Activated naive CD4-positive, alpha-beta T cell treated with anti-CD3 and anti-CD28 coated beads, Interleukin-2, amount 10 ng/mL, durations not matched to agents 7 days and 5 days (primary cell): Measurements from ENCODE around the gene HMGCR.

Source experiments
- CTCF ChIA-PET: fragments of 350-600 bp; sonication (Branson Sonifier 250); formaldehyde crosslinking; loops from one replicate; lab custom pipeline; 2021; ENCODE audit warnings: antibody characterized with exemption; lab: Charles Lee
- DNase-seq: peaks from one replicate; pipeline ENCODE4 v3.0.0-alpha.2; 2020
- H3K27ac Mint-ChIP-seq: one replicate; pipeline ENCODE4 v1.8.0; 2021; ENCODE audit warnings: mild to moderate bottlenecking, moderate library complexity, mixed read lengths
- H3K27me3 Mint-ChIP-seq: one replicate; pipeline ENCODE4 v1.8.0; 2021; ENCODE audit warnings: mild to moderate bottlenecking, mixed read lengths
- H3K36me3 Mint-ChIP-seq: one replicate; pipeline ENCODE4 v1.8.0; 2021; ENCODE audit warnings: mixed read lengths
- H3K4me1 Mint-ChIP-seq: one replicate; pipeline ENCODE4 v1.8.0; 2021; ENCODE audit warnings: mixed read lengths
- H3K4me3 Mint-ChIP-seq: one replicate; pipeline ENCODE4 v1.8.0; 2021; ENCODE audit warnings: mild to moderate bottlenecking, moderate library complexity, mixed read lengths
- H3K9me3 Mint-ChIP-seq: one replicate; pipeline ENCODE4 v1.8.0; 2021; ENCODE audit warnings: mixed read lengths

Gene HMGCR

GRCh38 chr5:75374394-75374814 is 37.4 kb downstream of the HMGCR start:
- CTCF ChIA-PET = no interaction called here
- DNase-seq = no peak
- peaks cover 11% of the 10 kb centered on the region for H3K36me3 Mint-ChIP-seq
- no peak overlapping the region for H3K4me3 Mint-ChIP-seq
- H3K27ac Mint-ChIP-seq = no peak overlapping the region
- H3K9me3 Mint-ChIP-seq = no peaks in the 10 kb centered on the region
- no peaks in the 10 kb centered on the region for H3K4me1 Mint-ChIP-seq
- no peaks in the 10 kb centered on the region for H3K27me3 Mint-ChIP-seq

GRCh38 chr5:75375414-75375813 is 38.4 kb downstream of the HMGCR start:
- no peaks in the 10 kb centered on the region for H3K27me3 Mint-ChIP-seq
- no peaks in the 10 kb centered on the region for H3K4me1 Mint-ChIP-seq
- DNase-seq = no peak
- no peaks in the 10 kb centered on the region for H3K9me3 Mint-ChIP-seq
- CTCF ChIA-PET = no interaction called here
- no peak overlapping the region for H3K4me3 Mint-ChIP-seq
- peaks cover 11% of the 10 kb centered on the region for H3K36me3 Mint-ChIP-seq
- no peak overlapping the region for H3K27ac Mint-ChIP-seq

GRCh38 chr5:75380099-75380498 is 43.1 kb downstream of the HMGCR start:
- no peak for DNase-seq
- Mint-ChIP-seq H3K36me3 (peaks cover 12% of the 10 kb centered on the region), H3K27me3 (no peaks in the 10 kb centered on the region), H3K4me1 (peaks cover 3% of the 10 kb centered on the region), H3K4me3 (no peak overlapping the region), H3K9me3 (no peaks in the 10 kb centered on the region), H3K27ac (no peak overlapping the region)
- CTCF ChIA-PET = interaction anchor here (0.7 kb wide), 1 partner anchor 1497 kb away, joined by 3 read pairs; no protein-coding TSS in a partner anchor

- Mint-ChIP-seq H3K27ac (no peak overlapping the region), H3K36me3 (peaks cover 12% of the 10 kb centered on the region), H3K4me3 (no peak overlapping the region), H3K9me3 (no peaks in the 10 kb centered on the region), H3K4me1 (peaks cover 3% of the 10 kb centered on the region), H3K27me3 (no peaks in the 10 kb centered on the region)
- no peak for DNase-seq
- CTCF ChIA-PET = interaction anchor here (0.8 kb wide), 1 partner anchor 299 kb away, joined by 3 read pairs; no protein-coding TSS in a partner anchor
Observed at GRCh38 chr5:75381456-75381855, 44.4 kb downstream of the HMGCR start.

- no peak for DNase-seq
- Mint-ChIP-seq H3K9me3 (no peaks in the 10 kb centered on the region), H3K36me3 (peaks cover 18% of the 10 kb centered on the region), H3K27me3 (no peaks in the 10 kb centered on the region), H3K4me1 (peaks cover 3% of the 10 kb centered on the region), H3K27ac (no peak overlapping the region), H3K4me3 (no peak overlapping the region)
- CTCF ChIA-PET = no interaction called here
Observed at GRCh38 chr5:75384218-75384617, 47.2 kb downstream of the HMGCR start.

- H3K9me3 Mint-ChIP-seq = no peaks in the 10 kb centered on the region
- no peak overlapping the region for H3K27ac Mint-ChIP-seq
- no peak overlapping the region for H3K4me3 Mint-ChIP-seq
- no peaks in the 10 kb centered on the region for H3K27me3 Mint-ChIP-seq
- CTCF ChIA-PET = no interaction called here
- H3K36me3 Mint-ChIP-seq = peaks cover 19% of the 10 kb centered on the region
- DNase-seq = no peak
- peaks cover 8% of the 10 kb centered on the region for H3K4me1 Mint-ChIP-seq
Observed at GRCh38 chr5:75387806-75388205, 50.8 kb downstream of the HMGCR start.

- H3K27me3 Mint-ChIP-seq = no peaks in the 10 kb centered on the region
- H3K4me3 Mint-ChIP-seq = no peak overlapping the region
- H3K9me3 Mint-ChIP-seq = no peaks in the 10 kb centered on the region
- H3K36me3 Mint-ChIP-seq = peaks cover 17% of the 10 kb centered on the region
- no peak for DNase-seq
- CTCF ChIA-PET = no interaction called here
- H3K27ac Mint-ChIP-seq = no peak overlapping the region
- H3K4me1 Mint-ChIP-seq = peaks cover 6% of the 10 kb centered on the region
Observed at GRCh38 chr5:75389430-75389829, 52.4 kb downstream of the HMGCR start.

GRCh38 chr5:75395277-75395676 is 58.3 kb downstream of the HMGCR start:
- peaks cover 12% of the 10 kb centered on the region for H3K36me3 Mint-ChIP-seq

GRCh38 chr5:75405296-75405695 is 68.3 kb downstream of the HMGCR start:
- no peaks in the 10 kb centered on the region for H3K9me3 Mint-ChIP-seq
- H3K4me3 Mint-ChIP-seq = no peak overlapping the region
- H3K27ac Mint-ChIP-seq = no peak overlapping the region
- peaks cover 21% of the 10 kb centered on the region for H3K36me3 Mint-ChIP-seq
- no peaks in the 10 kb centered on the region for H3K27me3 Mint-ChIP-seq
- no peak for DNase-seq
- CTCF ChIA-PET = no interaction called here
- no peaks in the 10 kb centered on the region for H3K4me1 Mint-ChIP-seq

More at GRCh38 chr5:75395277-75395676, 58.3 kb downstream of the HMGCR start:
- H3K27ac Mint-ChIP-seq = no peak overlapping the region
- no peaks in the 10 kb centered on the region for H3K9me3 Mint-ChIP-seq
- CTCF ChIA-PET = interaction anchor here (0.6 kb wide), 1 partner anchor 51 kb away, joined by 3 read pairs; no protein-coding TSS in a partner anchor
- no peaks in the 10 kb centered on the region for H3K27me3 Mint-ChIP-seq
- H3K4me1 Mint-ChIP-seq = no peaks in the 10 kb centered on the region
- DNase-seq = no peak
- no peak overlapping the region for H3K4me3 Mint-ChIP-seq
